ENCODE data around the gene CTDSP2. TPM values are rescaled to one million over a fixed set of nuclear protein-coding genes. Genes with fewer than 3 reads are reported as not detected.

CTDSP2 gene
- total RNA-seq, 1 donor from 2014 or later = 129 TPM

DNA sequence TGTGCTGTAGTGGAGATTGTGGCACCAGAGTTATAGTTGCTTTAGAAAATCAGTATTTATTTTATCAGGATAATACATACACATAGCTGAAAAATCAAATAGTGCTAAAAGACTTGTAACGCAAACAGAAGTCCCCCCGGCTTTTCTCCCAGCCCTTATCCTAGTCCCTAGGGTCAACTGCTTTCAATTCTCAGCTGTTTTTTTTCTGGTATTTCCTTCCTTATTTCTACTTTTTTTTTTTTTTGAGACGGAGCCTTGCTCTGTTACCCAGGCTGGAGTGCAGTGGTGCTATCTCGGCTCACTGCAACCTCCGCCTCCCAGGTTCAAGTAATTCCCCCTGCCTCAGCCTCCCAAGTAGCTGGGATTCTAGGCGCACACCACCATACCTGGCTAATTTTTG, 8.4 kb upstream of the CTDSP2 start:
- Histone ChIP-seq H3K9me3 (no peaks in the 10 kb centered on the region), H3K4me3 (no peak overlapping the region), H3K4me1 (peaks cover 4 to 35% of the 10 kb centered on the region in 2 donors), H3K36me3 (no peaks in the 10 kb centered on the region), H3K27me3 (no peaks in the 10 kb centered on the region), H3K27ac (no peak overlapping the region)
- intact Hi-C loops (cut with DNase I) = no loop called here
- no peak for TF ChIP-seq CTCF (IDR thresholded peaks at IDR 0.05)
- no peak for DNase-seq (ENCODE audit: low spot score in 2 of 2)

DNA sequence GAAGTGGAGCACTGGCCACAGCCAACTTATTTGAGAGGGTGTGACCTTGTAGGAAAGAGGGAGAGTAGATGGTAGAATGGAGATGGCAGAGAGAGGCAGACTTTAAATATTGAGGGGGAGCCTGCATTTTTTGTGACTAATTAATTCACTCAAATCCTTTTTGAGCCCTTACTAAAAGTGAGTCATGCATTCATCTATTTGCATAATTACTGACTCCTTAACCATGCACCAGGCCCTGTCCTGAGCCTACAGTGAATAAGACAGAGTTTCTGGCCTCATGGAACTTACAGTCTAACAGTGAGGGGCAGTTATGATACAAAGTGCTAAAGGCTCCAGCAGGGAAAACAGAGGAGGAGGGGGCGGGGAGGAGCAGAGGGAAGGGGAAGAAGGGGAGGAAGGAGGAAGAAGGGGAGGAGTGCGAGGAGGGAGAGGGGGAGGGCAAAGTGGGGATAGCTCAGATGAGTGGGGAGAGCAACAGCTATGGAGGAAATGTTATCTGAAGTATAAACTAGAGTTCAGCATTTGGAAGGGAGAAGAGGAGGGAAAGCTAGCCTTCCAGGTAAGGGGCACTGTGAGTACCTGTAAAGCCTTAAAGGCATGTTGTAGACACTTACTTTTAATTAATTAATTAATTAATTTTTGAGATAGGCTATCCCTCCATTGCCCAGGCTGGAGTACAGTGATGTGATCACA, 7.5 kb upstream of the CTDSP2 start:
- intact Hi-C loops (cut with DNase I) = no loop called here
- Histone ChIP-seq H3K4me1 (peaks cover 4 to 36% of the 10 kb centered on the region in 2 donors), H3K4me3 (no peak overlapping the region), H3K27me3 (no peaks in the 10 kb centered on the region), H3K36me3 (no peaks in the 10 kb centered on the region), H3K27ac (peak overlapping the region; percentile 91 to 92), H3K9me3 (no peaks in the 10 kb centered on the region)
- no peak for DNase-seq (ENCODE audit: low spot score in 2 of 2)
- TF ChIP-seq CTCF (IDR thresholded peaks at IDR 0.05) = no peak

DNA sequence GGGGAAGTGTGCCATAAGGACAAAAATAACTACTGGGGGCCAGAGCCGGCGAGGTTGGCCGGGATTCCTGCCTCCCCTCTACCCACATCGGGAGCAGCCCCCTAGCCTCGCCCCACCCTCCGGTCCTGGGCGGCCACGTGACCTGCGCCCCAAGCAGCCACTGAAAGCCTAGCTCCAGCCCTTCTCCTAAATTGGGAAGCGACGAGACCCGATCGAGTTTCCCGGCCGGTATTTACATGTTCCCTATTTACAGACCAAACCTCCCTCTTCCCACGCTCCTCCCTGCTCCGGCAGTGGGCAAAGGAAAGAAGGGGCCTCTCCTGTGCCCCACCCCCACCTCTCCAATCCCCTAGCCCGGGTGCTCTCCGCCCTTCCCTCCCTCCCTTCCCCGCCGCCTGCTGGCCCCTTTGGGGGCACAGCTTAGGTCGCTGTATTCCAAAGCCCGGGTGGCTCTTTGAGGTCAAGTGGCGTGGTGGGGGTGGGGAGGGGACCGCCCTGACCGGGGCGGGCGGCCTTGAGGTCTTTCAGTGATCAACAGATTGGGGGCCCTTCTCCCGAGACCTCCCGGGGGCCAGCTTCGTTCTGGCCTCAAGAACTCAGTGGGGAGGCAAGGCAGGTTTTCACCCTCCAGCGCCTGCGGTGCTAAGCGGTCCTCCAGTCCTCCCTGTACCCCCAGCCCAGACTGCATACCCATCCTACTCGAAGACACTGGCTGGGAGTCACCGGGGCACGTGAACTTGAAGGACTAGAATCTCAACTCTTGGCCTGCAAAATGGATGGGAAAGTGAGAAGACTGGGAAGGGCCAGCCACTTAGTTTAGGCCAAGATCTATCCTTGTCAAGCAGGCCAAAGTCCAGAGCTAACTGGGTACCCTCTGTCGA, 6.3 kb upstream of the CTDSP2 start:
- peak overlapping the region; percentile 91 to 92 for H3K27ac ChIP-seq
- intact Hi-C loops (cut with DNase I) = no loop called here
- peak overlapping the region; percentile 54 to 61 for H3K4me3 ChIP-seq
- no peaks in the 10 kb centered on the region for H3K36me3 ChIP-seq
- no peaks in the 10 kb centered on the region for H3K9me3 ChIP-seq
- peak in 1 of 2 donors; percentile 82 for DNase-seq (ENCODE audit: low spot score in 2 of 2)
- no peaks in the 10 kb centered on the region for H3K27me3 ChIP-seq
- TF ChIP-seq CTCF (IDR thresholded peaks at IDR 0.05) = peak in 2 of 3 experiments; percentile 18 to 37
- H3K4me1 ChIP-seq = peaks cover 4 to 36% of the 10 kb centered on the region in 2 donors

GRCh38 chr12:57852200-57852599, 5.7 kb upstream of the CTDSP2 start:
- TF ChIP-seq CTCF (IDR thresholded peaks at IDR 0.05) = no peak
- Histone ChIP-seq H3K4me3 (peak overlapping the region; percentile 54 to 61), H3K27ac (peak overlapping the region; percentile 91 to 92), H3K9me3 (no peaks in the 10 kb centered on the region), H3K4me1 (peaks cover 4 to 38% of the 10 kb centered on the region in 2 donors), H3K36me3 (no peaks in the 10 kb centered on the region), H3K27me3 (no peaks in the 10 kb centered on the region)
- peak in 1 of 2 donors; percentile 82 for DNase-seq (ENCODE audit: low spot score in 2 of 2)
- intact Hi-C loops (cut with DNase I) = no loop called here

DNA sequence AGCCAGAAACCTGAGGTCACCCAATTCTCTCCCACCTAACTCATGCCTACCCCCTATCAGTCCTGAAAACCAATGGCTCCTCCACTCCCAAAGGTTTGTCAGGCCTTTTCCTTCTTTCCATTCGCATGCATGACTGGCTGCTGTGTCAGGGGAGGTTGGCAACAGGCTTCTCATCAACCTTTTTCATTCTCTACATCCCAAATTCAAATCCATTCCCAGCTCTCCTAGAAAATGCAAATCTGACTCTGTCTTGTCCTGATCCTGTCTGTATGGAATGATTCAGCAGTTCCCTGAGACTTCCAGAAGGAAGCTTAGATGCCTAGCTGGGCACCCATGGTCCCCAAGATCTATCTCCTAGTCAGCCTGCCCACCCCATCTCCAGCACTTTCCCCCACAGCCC, 5.0 kb upstream of the CTDSP2 start:
- Histone ChIP-seq H3K9me3 (no peaks in the 10 kb centered on the region), H3K4me3 (peak overlapping the region in 1 of 2 donors; percentile 61), H3K36me3 (no peaks in the 10 kb centered on the region), H3K27ac (peak overlapping the region; percentile 91 to 92), H3K4me1 (peaks cover 4 to 40% of the 10 kb centered on the region in 2 donors), H3K27me3 (no peaks in the 10 kb centered on the region)
- TF ChIP-seq CTCF (IDR thresholded peaks at IDR 0.05) = no peak
- DNase-seq (ENCODE audit: low spot score in 2 of 2) = no peak
- intact Hi-C loops (cut with DNase I) = no loop called here
